GM21528 (cell line): ENCODE results near the gene CHST5.
"Not testable (repeated sequence)": the region's sequence is repeated elsewhere in the genome, so short reads cannot be mapped to it uniquely, and the experiment has no call there.

Experiments
- ATAC-seq: cut with Tn5 transposase; IDR thresholded peaks from one replicate; pipeline ENCODE4 v1.9.1; 2021; ENCODE audit warnings: mild to moderate bottlenecking, moderate library complexity; ENCODE audit not compliant: unreplicated experiment, low FRiP score

The CHST5 gene

DNA sequence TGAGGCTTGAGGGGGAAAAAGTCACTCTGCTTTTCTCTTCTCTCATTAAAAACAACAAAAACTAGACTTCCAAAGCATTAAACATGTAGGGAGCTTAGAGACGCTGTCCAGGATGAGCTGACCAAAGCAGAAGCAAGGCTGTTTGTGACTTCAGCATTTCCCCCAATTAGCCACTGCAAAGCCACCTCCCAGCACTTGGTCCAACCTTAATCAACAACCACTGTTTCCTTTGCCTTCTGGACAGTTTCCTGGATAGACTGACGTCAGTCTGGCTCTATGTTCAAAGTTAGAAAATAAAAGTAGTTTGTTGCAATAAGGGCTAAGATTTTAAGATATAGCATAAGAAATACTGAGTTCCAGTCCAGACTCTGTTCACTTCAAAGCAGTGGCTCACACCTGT is 17.0 kb upstream of the CHST5 start:
- no peak for ATAC-seq

DNA sequence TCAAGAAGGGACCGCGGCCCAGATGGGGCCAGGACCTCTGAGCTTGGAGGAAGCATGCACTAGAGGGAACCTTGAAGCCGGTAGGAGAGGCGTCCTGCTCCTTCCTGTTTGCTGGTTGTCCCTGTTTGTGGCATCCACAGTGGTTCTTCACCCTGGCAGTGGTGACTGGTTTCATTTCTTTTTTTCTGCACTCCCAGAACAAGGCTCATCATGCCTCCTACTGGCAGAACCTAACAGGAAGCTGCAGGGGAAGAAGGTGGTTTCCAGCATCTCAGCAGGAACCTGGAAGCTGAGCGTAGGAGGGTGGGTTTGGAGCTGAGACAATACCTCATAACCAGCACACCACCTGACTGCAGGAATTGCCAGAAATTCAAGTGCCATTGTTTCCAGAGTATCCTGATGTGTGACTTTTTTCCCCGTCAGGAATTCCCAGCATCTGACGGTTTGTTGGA is 14.3 kb upstream of the CHST5 start:
- peak; percentile 79 for ATAC-seq

DNA sequence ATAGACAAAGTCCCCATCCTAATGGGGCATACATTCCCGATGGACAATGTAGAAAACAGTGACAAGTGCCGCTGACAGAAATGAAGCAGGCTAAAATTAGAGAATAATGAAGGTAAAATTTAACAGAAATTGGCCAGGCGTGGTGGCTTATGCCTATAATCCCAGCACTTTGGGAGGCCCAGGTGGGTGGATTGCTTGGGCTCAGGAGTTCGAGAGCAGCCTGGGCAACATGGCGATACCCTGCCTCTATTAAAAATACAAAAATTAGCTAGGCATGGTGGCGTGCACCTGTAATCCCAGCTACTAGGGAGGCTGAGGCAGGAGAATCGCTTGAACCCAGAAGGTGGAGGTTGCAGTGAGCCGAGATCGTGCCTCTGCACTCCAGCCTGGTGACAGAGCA is 12.5 kb upstream of the CHST5 start:
- ATAC-seq: not testable (repeated sequence)

GRCh38 chr16:75546293-75546692 is 10.4 kb upstream of the CHST5 start:
- no peak for ATAC-seq

DNA sequence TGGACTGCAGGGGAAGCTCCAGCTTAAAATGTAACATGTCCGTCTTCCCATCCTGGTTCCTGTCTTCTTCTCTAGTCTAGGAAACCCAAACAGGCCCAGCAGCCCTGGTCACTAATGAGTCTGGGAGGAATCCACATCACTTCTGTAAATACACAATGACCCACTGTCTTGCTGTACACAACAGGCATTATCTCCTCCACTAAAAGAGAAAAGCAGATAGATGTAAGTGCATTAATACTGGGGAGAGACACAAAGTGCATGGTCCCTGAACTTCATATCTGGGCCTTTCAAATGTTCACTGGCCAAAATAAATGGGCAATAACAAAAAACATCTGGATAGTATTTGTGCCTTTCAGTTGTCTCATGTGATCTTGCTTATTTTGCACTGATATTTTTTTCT is 10.0 kb upstream of the CHST5 start:
- ATAC-seq: not testable (repeated sequence)

GRCh38 chr16:75542462-75542861 is 6.6 kb upstream of the CHST5 start:
- not testable (repeated sequence) for ATAC-seq

DNA sequence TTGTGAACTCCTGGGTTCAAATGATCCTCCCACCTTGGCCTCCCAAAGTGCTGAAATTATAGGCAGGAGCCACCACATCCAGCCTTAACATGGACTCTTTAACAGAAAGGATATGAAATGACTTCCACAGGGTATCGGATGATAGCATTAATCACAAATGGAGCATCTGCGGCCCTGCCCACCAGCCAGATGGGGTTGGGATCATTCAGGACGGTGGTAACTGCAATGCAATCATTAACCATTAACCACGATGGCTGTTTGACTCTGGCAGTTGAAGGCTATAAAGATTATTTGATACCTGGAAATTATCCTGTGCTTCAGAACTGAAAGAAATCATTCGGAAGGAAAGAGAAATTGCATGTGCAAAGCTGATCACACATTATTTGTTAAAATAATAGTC is 5.3 kb upstream of the CHST5 start:
- no peak for ATAC-seq

GRCh38 chr16:75538882-75539565 is 3.1 kb upstream of the CHST5 start:
- not testable (repeated sequence) for ATAC-seq

DNA sequence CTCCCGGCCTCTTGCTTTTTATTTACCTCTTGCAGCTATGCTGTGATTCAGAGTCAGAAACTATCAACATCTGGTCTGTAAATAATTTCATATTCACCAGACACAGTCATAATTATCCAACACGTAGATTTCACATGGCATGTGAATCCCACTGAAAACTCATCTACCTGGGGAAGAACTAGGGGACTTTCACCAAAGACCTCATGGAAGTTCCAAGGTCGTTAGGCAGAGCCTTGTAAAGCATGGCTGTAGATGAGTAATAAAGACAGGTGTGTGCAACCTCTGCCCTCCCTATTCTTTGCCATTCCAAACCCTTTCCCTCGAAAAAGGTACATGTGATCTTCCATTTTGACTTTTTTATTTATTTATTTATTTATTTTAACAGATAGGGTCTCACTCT is 1.9 kb upstream of the CHST5 start:
- no peak for ATAC-seq

DNA sequence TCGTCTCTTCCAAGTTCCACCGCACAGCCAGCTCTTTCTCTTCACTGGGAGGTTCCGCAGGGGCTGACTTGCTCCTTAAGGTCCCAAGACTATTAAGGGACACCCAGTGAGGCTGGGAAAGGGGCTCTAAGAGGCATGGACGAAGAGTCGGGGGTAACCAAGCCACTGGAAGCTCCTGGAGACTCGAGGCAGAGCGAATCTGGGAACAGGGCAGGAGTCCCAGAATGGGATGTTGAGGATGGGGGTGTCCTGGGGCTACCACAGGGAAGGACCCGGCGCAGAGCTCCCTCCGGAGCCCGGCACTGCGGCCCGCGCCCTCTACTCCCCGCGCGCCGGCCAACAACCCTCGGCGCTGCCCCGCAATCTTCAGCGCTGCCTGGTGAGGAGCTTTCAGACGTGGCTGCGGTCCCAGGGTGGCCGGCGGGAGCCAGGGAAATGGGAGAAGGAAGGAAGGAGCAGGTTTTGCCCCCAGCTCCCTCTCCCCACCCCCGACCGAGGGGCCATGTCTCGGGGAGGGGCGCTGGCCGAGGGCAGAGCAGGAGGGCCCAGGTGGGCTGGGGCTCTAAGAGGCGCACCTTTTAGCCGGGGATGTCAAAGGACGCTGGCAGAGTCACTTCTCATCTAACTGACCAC is 581 bp downstream of the CHST5 start:
- no peak for ATAC-seq

DNA sequence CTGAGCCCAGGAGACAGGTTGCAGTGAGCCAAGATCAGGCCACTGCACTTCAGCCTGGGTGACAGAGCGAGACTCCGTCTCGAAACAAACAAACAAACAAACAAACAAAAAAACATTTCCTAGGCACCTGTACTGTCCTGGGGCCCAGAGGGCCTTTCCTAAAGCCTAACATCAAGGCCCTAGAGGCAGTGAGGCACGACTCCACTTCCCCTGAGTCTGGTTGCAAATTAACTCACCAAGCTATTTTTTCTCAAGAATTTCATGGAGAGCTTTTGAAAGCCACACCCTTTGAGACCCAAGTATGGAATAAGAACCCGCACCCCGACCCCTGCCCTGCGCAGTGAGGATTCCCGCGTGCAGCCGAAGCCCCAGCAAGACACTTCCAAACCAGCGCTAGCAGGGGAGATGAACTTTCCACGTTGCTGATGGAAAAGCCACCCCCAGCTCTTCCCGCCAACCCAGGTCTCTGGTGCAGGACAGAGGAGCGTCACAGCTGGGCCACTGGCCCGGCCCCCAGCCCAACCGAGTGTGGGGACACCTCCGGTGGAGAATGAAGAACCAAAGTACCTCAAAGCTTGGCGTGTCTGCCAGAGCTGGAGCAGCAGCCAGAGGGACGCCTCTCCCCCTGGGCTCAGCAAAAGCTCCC is 1.2 kb downstream of the CHST5 start:
- no peak for ATAC-seq

- no peak for ATAC-seq
Observed at GRCh38 chr16:75532791-75533190, 3.1 kb downstream of the CHST5 start.

GRCh38 chr16:75532142-75532765 is 3.7 kb downstream of the CHST5 start:
- no peak for ATAC-seq

GRCh38 chr16:75529959-75530358 is 5.9 kb downstream of the CHST5 start:
- ATAC-seq: no peak

DNA sequence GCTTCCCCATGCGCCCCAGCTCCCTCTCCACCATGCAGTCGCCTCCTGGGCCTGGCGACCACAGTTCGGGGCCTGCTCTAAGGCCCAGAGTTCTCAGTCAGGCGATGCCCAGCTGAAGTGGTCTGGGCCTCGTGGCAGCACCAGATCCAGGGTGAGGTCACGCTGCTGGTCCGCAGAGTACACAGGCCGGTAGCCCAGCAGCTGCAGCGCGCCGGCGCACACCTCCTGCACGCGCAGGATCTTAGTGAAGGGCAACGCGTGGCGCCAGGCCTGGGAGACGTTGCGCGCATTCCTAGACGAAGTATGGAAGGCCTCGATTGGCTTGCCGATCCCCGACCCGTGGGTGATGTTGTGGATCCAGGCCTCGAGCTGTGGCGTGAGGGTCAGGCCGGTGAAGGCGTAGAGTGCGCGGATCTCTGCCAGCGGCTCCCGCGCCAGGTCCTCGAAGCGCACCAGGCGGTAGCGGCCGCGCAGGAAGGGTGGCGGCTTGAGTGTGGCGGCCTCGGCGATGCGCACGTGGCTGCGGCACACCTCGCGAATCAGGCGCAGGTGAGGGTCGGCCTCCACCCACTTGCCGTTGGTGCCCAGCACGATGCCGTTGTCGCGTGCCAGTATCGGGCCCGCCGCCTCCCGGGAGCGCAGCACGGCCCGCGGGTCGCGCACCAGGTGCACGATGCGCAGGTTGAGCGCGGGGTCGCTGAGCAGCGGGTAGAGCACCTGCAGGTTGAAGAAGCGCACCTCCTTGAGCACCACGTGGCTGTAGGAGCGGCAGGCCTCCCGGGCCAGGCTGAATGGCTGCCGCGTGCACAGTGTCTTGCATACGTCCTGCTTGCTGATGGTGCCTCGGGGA is 6.6 kb downstream of the CHST5 start:
- no peak for ATAC-seq

- ATAC-seq: no peak
Observed at GRCh38 chr16:75527825-75528299, 8.0 kb downstream of the CHST5 start.

GRCh38 chr16:75526032-75526790 is 9.7 kb downstream of the CHST5 start:
- ATAC-seq: no peak

GRCh38 chr16:75519175-75519574 is 16.7 kb downstream of the CHST5 start:
- ATAC-seq: no peak

- ATAC-seq: peak; percentile 36
Observed at GRCh38 chr16:75516189-75516966, 19.5 kb downstream of the CHST5 start.
